DOHH2 (cell line): Measurements from ENCODE around the gene YES1.
"Not testable (repeated sequence)": the region's sequence is repeated elsewhere in the genome, so short reads cannot be mapped to it uniquely, and the experiment has no call there.

Experiments used
- H3F3A ChIP-seq: fragments of 200-600 bp; sonication (generic), shearing (Covaris generic); 2 replicates; pipeline ENCODE4 v1.6.0; 2016; ENCODE audit warnings: antibody characterized with exemption, mild to moderate bottlenecking; ENCODE audit not compliant: control insufficient read depth, insufficient read depth
- H3K27ac ChIP-seq: fragments of 200-600 bp; sonication (generic); 2 replicates; pipeline ENCODE4 v1.5.1; 2014; ENCODE audit warnings: low read depth, mild to moderate bottlenecking, low read length, moderate library complexity
- H3K27me3 ChIP-seq: fragments of 200-600 bp; sonication (generic); 2 replicates; pipeline ENCODE4 v1.6.1; 2014; ENCODE audit warnings: mild to moderate bottlenecking, low read length, mixed read lengths; ENCODE audit not compliant: control insufficient read depth
- H3K36me3 ChIP-seq: fragments of 200-600 bp; sonication (generic); 2 replicates; pipeline ENCODE4 v1.6.1; 2014; ENCODE audit warnings: mild to moderate bottlenecking, low read length, moderate library complexity, mixed read lengths; ENCODE audit not compliant: control insufficient read depth
- H3K4me1 ChIP-seq: fragments of 200-600 bp; sonication (generic); 2 replicates; pipeline ENCODE4 v1.6.1; 2014; ENCODE audit warnings: mild to moderate bottlenecking, low read length, mixed read lengths; ENCODE audit not compliant: control insufficient read depth
- H3K4me2 ChIP-seq: fragments of 200-600 bp; sonication (generic); 2 replicates; pipeline ENCODE4 v1.6.0; 2014; ENCODE audit warnings: mild to moderate bottlenecking, low read length, moderate library complexity
- H3K4me3 ChIP-seq: fragments of 200-600 bp; sonication (generic); 2 replicates; pipeline ENCODE4 v1.5.1; 2014; ENCODE audit warnings: mild to moderate bottlenecking, low read length, mixed read lengths
- H3K79me2 ChIP-seq: fragments of 200-600 bp; sonication (generic); 2 replicates; pipeline ENCODE4 v1.6.1; 2014; ENCODE audit warnings: mild to moderate bottlenecking, low read length, mixed read lengths; ENCODE audit not compliant: control insufficient read depth
- H3K9me2 ChIP-seq: fragments of 200-600 bp; sonication (generic); replicated peaks from 2 replicates; pipeline ENCODE4 v1.6.1; 2014; ENCODE audit warnings: mild to moderate bottlenecking, low read length, mixed read lengths; ENCODE audit not compliant: control insufficient read depth
- H3K9me3 ChIP-seq: fragments of 200-600 bp; sonication (generic); 2 replicates; pipeline ENCODE4 v1.6.1; 2014; ENCODE audit warnings: antibody characterized with exemption, low read length, mixed read lengths; ENCODE audit not compliant: control insufficient read depth, insufficient read depth
- H4K20me1 ChIP-seq: fragments of 200-600 bp; sonication (generic); 2 replicates; pipeline ENCODE4 v1.6.0; 2014; ENCODE audit warnings: low read depth, mild to moderate bottlenecking, antibody characterized with exemption, low read length, moderate library complexity; ENCODE audit not compliant: control insufficient read depth, insufficient read depth
- CTCF ChIP-seq: fragments of 200-600 bp; sonication (generic); IDR thresholded peaks from one replicate; pipeline ENCODE4 v1.5.1; 2014; ENCODE audit warnings: antibody characterized with exemption, mild to moderate bottlenecking, low read depth, low read length; ENCODE audit not compliant: poor library complexity, severe bottlenecking
- EZH2phosphoT487 ChIP-seq: fragments of 200-600 bp; sonication (generic); IDR thresholded peaks from 2 replicates; pipeline ENCODE4 v1.6.1; 2017; ENCODE audit warnings: borderline replicate concordance, mild to moderate bottlenecking, antibody characterized with exemption, low read length, moderate library complexity, mixed read lengths

The YES1 gene

GRCh38 chr18:784470-785172, 27.4 kb downstream of the YES1 start:
- Histone ChIP-seq H3K9me3 (no peaks in the 10 kb centered on the region), H3K4me2 (no peak overlapping the region), H3K79me2 (no peaks in the 10 kb centered on the region), H4K20me1 (no peaks in the 10 kb centered on the region), H3F3A (no peaks in the 10 kb centered on the region), H3K27me3 (no peaks in the 10 kb centered on the region; the same call in 1 of the 2 replicates), H3K4me1 (no peaks in the 10 kb centered on the region), H3K9me2 (no peaks in the 10 kb centered on the region), H3K36me3 (no peaks in the 10 kb centered on the region), H3K27ac (no peak overlapping the region), H3K4me3 (no peak overlapping the region)
- TF ChIP-seq EZH2phosphoT487, result no peak
- TF ChIP-seq CTCF, result no peak

GRCh38 chr18:778194-778927, 33.7 kb downstream of the YES1 start:
- Histone ChIP-seq H3K27ac (no peak overlapping the region), H3K9me3 (no peaks in the 10 kb centered on the region), H3K36me3 (no peaks in the 10 kb centered on the region), H3K79me2 (no peaks in the 10 kb centered on the region), H3K27me3 (peaks cover 2% of the 10 kb centered on the region; the same call in 1 of the 2 replicates), H3K4me2 (no peak overlapping the region), H3K4me3 (no peak overlapping the region), H3K9me2 (no peaks in the 10 kb centered on the region), H3K4me1 (no peaks in the 10 kb centered on the region), H4K20me1 (no peaks in the 10 kb centered on the region), H3F3A (no peaks in the 10 kb centered on the region)
- TF ChIP-seq EZH2phosphoT487 (no peak), CTCF (no peak)

- Histone ChIP-seq H3K27me3 (peaks cover 2% of the 10 kb centered on the region; the same call in 1 of the 2 replicates), H3F3A (no peaks in the 10 kb centered on the region), H3K4me3 (no peak overlapping the region), H3K9me2 (no peaks in the 10 kb centered on the region), H4K20me1 (no peaks in the 10 kb centered on the region), H3K9me3 (no peaks in the 10 kb centered on the region), H3K27ac (no peak overlapping the region), H3K4me1 (no peaks in the 10 kb centered on the region), H3K4me2 (no peak overlapping the region), H3K79me2 (no peaks in the 10 kb centered on the region), H3K36me3 (no peaks in the 10 kb centered on the region)
- TF ChIP-seq EZH2phosphoT487 (no peak), CTCF (no peak)
Measured at GRCh38 chr18:777021-777420, 35.0 kb downstream of the YES1 start.

GRCh38 chr18:776044-776443, 36.0 kb downstream of the YES1 start:
- not testable (repeated sequence) for H3K27ac ChIP-seq, H3K4me3 ChIP-seq, H3K27me3 ChIP-seq, H4K20me1 ChIP-seq, H3K36me3 ChIP-seq, H3K9me3 ChIP-seq, H3K9me2 ChIP-seq, H3F3A ChIP-seq, H3K79me2 ChIP-seq, H3K4me1 ChIP-seq, H3K4me2 ChIP-seq
